Left forelimb (tissue), 1 donor: Measurements from ENCODE around the gene OR2B2.

Experiments
- DNase-seq: peaks from one replicate; pipeline ENCODE4 v3.0.0-alpha.2; 2018; ENCODE audit warnings: low spot score

OR2B2 gene

DNA sequence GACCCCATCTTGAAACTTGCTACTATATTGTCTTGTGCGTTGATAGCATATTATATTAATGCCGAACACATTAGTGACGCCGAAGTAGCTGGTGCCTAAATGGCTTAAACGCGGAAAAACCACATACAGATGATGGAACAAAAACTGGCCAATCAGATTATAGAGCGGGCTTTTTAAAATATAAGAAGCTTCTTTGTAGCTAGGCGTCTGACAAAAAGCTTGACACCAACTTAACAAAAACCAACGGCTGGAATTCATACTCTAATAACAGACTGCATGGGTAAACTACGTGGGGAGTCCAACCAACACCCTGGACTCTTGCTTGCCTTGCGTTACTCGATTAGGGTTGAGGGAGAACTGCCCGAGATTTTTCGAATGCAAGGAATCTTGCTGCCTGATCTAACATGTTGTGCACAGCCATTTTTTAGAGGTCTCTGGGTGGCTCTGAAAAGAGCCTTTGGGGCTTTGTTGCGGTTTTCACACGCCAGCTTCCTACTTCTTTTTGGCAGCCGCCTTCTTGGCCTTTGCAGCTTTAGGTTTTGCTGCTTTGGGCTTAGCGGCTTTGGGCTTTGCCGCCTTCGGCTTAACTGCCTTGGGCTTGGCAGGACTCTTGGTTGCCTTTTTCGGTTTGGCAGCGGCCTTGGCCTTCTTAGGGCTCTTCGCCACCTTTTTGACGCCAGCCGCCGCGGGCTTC is 45.7 kb downstream of the OR2B2 start:
- DNase-seq: no peak

DNA sequence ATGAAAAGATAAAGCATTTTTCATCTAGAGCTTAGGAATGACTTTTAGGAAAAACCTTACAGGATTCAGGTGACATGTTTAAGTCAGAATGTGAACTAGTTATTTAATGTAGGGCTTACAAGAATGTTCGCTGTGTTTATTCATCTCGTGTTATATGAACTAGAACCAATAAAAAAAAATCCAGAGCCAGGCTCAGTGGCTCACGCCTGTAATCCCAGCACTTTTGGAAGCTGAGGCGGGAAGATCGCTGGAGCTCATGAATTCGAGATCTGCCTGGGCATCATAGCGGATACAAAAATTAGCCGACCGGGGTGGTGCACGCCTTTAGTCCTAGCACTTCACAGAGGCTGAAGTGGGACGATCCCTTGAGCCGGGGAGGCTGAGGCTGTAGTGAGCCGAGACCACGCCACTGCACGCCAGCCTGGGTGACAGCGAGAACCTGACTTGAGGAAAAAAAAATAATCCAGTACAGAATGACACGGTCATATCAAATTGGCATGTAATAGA is 46.3 kb downstream of the OR2B2 start:
- no peak for DNase-seq

DNA sequence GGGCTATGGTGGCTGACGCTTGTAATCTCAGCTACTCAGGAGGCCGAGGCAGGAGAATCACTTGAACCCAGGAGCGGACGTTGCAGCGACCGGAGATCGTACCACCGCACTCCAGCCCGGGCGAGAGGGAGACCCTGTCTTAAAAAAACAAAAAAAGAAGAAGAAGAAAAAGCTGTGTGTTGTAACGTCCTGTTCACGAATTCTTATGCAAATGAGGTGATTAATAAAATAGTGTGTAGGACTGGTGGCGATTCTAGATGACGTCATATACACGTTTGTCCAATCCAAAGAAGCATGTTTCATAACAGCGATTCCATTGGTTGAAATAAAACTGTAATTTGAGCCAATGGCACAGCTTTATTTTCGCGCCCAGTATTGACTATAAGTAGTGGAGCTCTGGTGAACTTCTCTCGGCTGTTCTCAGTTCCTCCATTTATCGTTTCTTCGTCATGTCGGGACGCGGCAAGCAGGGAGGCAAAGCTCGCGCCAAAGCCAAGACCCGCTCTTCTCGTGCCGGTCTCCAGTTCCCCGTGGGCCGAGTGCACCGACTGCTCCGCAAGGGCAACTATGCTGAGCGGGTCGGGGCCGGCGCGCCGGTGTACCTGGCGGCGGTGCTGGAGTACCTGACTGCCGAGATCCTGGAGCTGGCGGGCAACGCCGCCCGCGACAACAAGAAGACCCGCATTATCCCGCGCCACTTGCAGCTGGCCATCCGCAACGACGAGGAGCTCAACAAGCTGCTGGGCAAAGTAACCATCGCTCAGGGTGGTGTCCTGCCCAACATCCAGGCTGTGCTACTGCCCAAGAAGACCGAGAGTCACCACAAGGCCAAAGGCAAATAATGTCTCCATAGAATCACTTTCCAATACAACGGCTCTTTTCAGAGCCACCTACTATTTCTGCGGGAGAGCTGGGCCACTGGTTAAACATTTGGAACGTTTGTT is 47.0 kb downstream of the OR2B2 start:
- peak; percentile 83 for DNase-seq

DNA sequence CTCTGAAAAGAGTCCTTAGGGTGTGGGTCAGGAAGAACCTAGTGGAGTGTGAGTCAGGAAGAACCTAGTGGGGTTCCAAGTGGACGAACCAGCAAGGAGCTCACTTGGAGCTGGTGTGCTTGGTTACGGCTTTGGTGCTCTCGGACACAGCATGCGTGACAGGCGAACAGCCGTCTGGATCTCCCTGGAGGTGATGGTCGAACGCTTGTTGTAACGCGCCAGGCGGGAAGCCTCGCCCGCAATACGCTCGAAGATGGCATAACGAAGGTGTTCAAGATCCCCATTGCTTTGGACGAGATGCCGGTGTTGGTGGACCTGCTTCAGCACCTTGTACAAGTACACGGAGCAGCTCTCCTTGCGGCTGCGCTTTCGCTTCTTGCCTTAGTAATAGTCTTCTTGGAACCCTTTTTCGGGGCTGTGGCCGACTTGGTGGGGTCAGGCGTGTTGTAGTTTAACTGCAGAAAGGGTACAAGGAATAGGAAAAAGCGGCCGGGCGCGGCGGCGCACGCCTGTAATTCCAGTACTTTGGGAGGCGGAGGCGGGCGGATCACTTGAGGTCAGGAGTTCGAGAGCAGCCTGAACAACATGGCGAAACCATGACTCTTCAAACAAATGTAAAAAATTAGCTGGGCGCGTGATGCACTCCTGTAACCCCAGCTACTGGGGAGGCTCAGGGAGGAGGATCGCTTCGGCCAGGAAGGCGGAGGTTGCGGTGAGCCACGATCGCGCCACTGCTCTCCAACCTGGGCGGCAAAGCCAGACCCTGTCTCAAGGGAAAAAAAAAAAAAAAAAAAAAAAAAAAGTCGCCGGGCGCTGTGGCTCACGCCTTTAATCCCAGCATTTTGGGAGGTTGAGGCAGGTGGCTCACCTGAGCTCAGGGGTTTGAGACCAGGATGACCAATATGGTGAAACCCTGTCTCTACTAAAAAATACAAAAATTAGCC is 48.0 kb downstream of the OR2B2 start:
- no peak for DNase-seq

DNA sequence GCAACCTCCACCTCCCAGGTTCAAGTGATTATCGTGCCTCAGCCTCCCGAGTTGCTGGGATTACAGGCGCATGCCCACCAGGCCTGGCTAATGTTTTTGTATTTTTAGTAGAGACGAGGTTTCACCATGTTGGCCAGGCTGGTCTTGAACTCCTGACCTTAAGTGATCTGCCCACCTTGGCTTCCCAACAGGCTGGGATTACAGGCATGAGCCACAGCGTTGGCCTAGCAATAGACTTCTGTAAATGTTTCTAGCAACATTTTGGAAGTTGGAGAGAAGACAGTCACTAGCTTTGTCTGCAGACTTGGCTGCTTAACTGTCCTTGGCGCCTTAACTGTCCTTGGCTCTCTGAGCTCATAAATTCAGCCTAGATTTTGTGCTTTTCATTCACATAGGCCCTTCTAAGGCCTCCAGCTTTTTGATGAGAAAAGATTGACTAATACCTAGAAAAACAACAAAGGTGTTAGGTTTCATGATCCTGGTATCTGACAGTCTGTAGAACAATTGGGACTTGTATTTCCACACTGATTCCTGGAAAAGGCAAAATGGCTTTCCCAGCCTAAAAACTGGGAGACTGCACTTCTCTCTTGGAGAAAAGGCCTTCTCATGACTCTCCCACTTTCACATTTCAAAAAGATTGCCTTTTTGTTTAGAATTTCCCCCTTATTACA is 49.7 kb downstream of the OR2B2 start:
- no peak for DNase-seq

DNA sequence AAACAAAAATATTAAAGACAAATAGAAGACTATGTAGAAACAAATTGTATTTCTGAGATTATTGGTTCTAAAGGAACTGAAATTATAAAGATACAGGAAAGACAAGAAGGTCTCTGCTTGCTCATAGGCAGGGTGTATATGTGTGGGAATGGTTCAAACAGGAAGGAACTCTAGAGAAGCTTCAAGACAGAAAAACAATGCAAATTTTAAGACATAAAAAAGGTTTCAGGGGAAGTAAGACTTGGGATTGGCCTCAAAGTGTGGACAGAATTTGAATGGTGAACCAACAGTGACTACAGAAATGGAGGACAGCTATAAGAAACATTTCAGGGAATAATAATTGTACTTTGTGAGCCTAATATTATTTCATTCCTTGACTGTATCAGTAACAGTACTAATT is 50.3 kb downstream of the OR2B2 start:
- DNase-seq: no peak

DNA sequence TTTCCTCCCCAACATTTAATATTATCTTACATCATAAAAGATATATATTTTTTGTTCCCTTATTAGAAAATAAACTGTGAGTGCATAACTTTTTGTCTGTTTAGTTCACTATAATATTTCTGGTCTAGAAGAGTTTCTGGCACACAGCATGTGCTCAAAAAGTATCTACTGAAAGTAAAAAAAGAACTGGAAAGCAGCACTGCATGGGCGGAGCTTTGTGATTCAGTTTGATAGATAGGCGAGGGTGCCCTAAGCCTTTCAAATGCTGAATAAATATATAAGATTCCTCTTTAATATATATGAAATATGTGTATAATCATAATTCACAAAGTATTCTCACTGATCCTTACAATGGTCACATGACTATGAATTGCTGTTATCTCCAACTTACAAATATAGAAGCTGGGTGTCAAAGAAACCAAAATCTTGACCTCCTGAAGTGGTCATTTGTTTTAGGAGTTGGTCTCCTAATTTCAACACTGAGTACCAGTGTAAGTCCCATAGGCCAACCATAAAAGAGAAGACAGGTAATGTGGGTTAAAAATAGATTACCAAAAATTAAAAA is 50.8 kb downstream of the OR2B2 start:
- no peak for DNase-seq
